ENCODE results near the gene SPATA20.

DNA sequence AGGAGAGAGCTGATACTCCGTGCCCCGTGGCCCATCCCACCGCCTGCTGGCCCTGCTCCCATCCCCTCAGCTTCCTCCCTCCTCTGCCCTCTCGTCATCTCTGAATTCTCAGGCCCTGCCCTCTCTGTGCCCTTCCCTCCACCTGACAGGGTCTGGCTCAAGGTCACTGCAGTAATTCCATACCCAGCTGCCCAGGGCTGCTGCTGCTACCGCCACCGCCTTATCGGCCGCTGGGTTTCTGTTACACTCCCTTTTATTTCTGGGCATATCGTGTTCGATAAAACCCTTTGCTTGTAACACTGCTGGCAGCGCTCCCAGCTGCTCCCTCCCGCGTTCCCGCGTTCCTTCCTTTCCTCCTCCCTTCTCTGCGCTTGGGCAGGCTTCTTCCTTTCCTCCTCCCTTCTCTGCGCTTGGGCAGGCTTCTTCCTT, 13.2 kb upstream of the SPATA20 start:
- TF ChIP-seq, protein P1, sequence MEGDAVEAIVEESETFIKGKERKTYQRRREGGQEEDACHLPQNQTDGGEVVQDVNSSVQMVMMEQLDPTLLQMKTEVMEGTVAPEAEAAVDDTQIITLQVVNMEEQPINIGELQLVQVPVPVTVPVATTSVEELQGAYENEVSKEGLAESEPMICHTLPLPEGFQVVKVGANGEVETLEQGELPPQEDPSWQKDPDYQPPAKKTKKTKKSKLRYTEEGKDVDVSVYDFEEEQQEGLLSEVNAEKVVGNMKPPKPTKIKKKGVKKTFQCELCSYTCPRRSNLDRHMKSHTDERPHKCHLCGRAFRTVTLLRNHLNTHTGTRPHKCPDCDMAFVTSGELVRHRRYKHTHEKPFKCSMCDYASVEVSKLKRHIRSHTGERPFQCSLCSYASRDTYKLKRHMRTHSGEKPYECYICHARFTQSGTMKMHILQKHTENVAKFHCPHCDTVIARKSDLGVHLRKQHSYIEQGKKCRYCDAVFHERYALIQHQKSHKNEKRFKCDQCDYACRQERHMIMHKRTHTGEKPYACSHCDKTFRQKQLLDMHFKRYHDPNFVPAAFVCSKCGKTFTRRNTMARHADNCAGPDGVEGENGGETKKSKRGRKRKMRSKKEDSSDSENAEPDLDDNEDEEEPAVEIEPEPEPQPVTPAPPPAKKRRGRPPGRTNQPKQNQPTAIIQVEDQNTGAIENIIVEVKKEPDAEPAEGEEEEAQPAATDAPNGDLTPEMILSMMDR (IDR thresholded peaks at IDR 0.05): no peak
- TF ChIP-seq POLR2A (IDR thresholded peaks at IDR 0.05): no peak

All from heart left ventricle (tissue), 13 donors.